Mucosa of stomach (tissue), 1 donor: ENCODE results near the gene FRAS1.

Source experiments
- H3K27me3 ChIP-seq: one replicate; pipeline ENCODE4 v1.7.0; 2013; ENCODE audit warnings: mild to moderate bottlenecking, low read length; ENCODE audit not compliant: control insufficient read depth, insufficient read depth
- H3K36me3 ChIP-seq: one replicate; pipeline ENCODE4 v1.7.0; 2013; ENCODE audit warnings: low read length; ENCODE audit not compliant: control insufficient read depth, insufficient read depth
- H3K4me1 ChIP-seq: one replicate; pipeline ENCODE4 v1.7.0; 2013; ENCODE audit warnings: mild to moderate bottlenecking, low read length; ENCODE audit not compliant: control insufficient read depth, insufficient read depth
- H3K4me3 ChIP-seq: one replicate; pipeline ENCODE4 v1.7.0; 2013; ENCODE audit warnings: low read length
- H3K9ac ChIP-seq: one replicate; pipeline ENCODE4 v1.7.0; 2013; ENCODE audit warnings: mild to moderate bottlenecking, low read length, moderate library complexity
- H3K9me3 ChIP-seq: one replicate; pipeline ENCODE4 v1.7.0; 2013; ENCODE audit warnings: mild to moderate bottlenecking, low read length, moderate library complexity; ENCODE audit not compliant: control insufficient read depth
- donor health status: Pancreatic carcinoma.

FRAS1 gene

DNA sequence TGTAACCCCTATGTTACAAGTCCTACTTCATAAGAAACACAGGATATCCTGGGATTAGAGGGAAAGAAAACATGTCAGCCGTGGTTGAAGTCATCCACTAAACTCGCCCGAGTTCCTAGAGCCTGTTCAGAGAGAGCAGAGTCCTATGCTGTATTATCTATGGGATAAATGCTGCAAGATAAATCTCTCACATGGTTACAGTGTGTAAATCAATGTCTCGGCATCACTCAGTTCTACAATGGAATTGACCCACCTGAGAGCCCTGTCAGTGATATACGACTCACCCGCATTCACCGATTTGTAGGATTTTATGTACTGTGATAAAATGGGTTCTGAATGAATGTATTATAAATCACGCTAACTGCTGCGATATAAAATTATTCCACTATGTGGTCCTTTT is 366.7 kb downstream of the FRAS1 start:
- H3K9me3 ChIP-seq, result no peaks in the 10 kb centered on the region
- H3K9ac ChIP-seq, result no peak overlapping the region
- no peaks in the 10 kb centered on the region for H3K4me1 ChIP-seq
- H3K27me3 ChIP-seq, result no peaks in the 10 kb centered on the region
- H3K4me3 ChIP-seq, result no peak overlapping the region
- no peaks in the 10 kb centered on the region for H3K36me3 ChIP-seq

- Histone ChIP-seq H3K9me3 (no peaks in the 10 kb centered on the region), H3K4me3 (no peak overlapping the region), H3K36me3 (no peaks in the 10 kb centered on the region), H3K4me1 (no peaks in the 10 kb centered on the region), H3K9ac (no peak overlapping the region), H3K27me3 (no peaks in the 10 kb centered on the region)
These were observed 367.3 kb downstream of the FRAS1 start for GRCh38 chr4:78424461-78424860.

DNA sequence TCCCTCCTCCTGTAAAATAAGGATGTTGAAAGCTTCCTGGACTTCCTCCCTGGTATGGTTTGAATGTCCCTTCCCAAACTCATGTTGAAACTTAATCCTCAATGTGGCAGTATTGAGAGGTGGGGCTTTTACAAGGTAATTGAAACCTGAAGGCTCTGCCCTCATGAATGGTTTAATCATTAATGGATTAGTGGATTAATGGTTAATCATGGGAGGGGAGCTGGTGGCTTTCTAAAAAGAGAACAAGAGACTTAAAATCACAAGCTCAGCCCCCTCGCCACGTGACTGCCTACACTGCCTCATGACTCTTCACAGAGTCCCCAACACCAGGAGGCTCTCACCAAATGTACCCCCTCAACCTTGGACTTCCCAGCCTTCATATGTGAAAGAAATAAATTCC is 369.8 kb downstream of the FRAS1 start:
- H3K27me3 ChIP-seq, result no peaks in the 10 kb centered on the region
- H3K4me3 ChIP-seq, result no peak overlapping the region
- H3K9me3 ChIP-seq, result no peaks in the 10 kb centered on the region
- H3K9ac ChIP-seq, result no peak overlapping the region
- no peaks in the 10 kb centered on the region for H3K4me1 ChIP-seq
- H3K36me3 ChIP-seq, result no peaks in the 10 kb centered on the region

GRCh38 chr4:78428996-78429395 is 371.9 kb downstream of the FRAS1 start:
- Histone ChIP-seq H3K9me3 (no peaks in the 10 kb centered on the region), H3K4me1 (no peaks in the 10 kb centered on the region), H3K4me3 (no peak overlapping the region), H3K36me3 (no peaks in the 10 kb centered on the region), H3K27me3 (no peaks in the 10 kb centered on the region), H3K9ac (no peak overlapping the region)

GRCh38 chr4:78432896-78433295 is 375.8 kb downstream of the FRAS1 start:
- H3K27me3 ChIP-seq, result no peaks in the 10 kb centered on the region
- H3K9me3 ChIP-seq, result no peaks in the 10 kb centered on the region
- no peaks in the 10 kb centered on the region for H3K36me3 ChIP-seq
- no peak overlapping the region for H3K4me3 ChIP-seq
- H3K4me1 ChIP-seq, result no peaks in the 10 kb centered on the region
- H3K9ac ChIP-seq, result no peak overlapping the region

GRCh38 chr4:78437608-78438088 is 380.5 kb downstream of the FRAS1 start:
- no peak overlapping the region for H3K4me3 ChIP-seq
- H3K36me3 ChIP-seq, result no peaks in the 10 kb centered on the region
- H3K9ac ChIP-seq, result no peak overlapping the region
- H3K4me1 ChIP-seq, result no peaks in the 10 kb centered on the region
- no peaks in the 10 kb centered on the region for H3K9me3 ChIP-seq
- H3K27me3 ChIP-seq, result no peaks in the 10 kb centered on the region

GRCh38 chr4:78439328-78439727 is 382.2 kb downstream of the FRAS1 start:
- H3K4me1 ChIP-seq, result no peaks in the 10 kb centered on the region
- no peaks in the 10 kb centered on the region for H3K27me3 ChIP-seq
- no peaks in the 10 kb centered on the region for H3K36me3 ChIP-seq
- no peak overlapping the region for H3K9ac ChIP-seq
- no peak overlapping the region for H3K4me3 ChIP-seq
- no peaks in the 10 kb centered on the region for H3K9me3 ChIP-seq

DNA sequence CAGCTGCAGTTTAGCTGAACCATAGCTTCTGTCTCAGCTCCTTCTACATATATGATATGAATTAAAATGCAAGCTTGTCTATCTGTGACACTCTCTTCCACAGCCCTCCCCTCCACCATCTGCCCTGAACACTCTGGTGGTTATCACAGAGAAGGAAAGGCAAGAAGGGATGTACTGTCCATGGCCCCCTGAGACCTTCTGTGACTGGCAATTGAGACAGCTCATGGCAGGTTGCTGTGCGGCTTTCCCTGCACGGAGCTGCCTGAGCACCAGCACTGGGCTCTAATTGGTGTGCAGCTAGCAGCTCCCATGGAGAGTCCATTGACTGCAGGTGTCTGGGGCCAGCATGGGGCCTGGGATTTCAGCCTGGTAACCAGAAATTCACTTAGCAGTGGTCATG is 384.6 kb downstream of the FRAS1 start:
- Histone ChIP-seq H3K9me3 (no peaks in the 10 kb centered on the region), H3K4me1 (no peaks in the 10 kb centered on the region), H3K27me3 (no peaks in the 10 kb centered on the region), H3K9ac (no peak overlapping the region), H3K4me3 (no peak overlapping the region), H3K36me3 (no peaks in the 10 kb centered on the region)

GRCh38 chr4:78446619-78447018 is 389.5 kb downstream of the FRAS1 start:
- H3K9ac ChIP-seq, result no peak overlapping the region
- no peaks in the 10 kb centered on the region for H3K4me1 ChIP-seq
- H3K27me3 ChIP-seq, result no peaks in the 10 kb centered on the region
- H3K9me3 ChIP-seq, result no peaks in the 10 kb centered on the region
- no peaks in the 10 kb centered on the region for H3K36me3 ChIP-seq
- no peak overlapping the region for H3K4me3 ChIP-seq

GRCh38 chr4:78451407-78451806 is 394.3 kb downstream of the FRAS1 start:
- no peaks in the 10 kb centered on the region for H3K36me3 ChIP-seq
- no peak overlapping the region for H3K9ac ChIP-seq
- H3K9me3 ChIP-seq, result no peaks in the 10 kb centered on the region
- no peaks in the 10 kb centered on the region for H3K4me1 ChIP-seq
- no peaks in the 10 kb centered on the region for H3K27me3 ChIP-seq
- H3K4me3 ChIP-seq, result no peak overlapping the region

DNA sequence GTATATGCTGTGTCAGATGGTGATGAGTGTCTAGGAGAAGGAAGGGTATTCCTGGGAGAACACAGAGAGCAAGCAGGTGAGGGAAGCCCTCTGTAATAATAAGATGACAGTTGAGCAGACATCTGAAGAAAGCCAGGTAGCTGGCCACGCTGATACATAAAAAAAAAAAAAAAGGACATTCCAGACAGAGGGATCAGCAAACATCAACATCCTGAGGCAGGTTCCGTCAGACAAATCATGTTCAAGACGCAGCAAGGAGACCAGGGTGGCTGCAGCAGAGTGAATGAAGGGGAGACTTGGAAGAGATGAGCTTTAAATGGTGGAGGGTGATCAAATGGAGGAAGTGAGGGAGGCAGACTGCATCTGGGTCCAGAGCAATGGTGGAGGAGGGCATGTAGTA is 396.9 kb downstream of the FRAS1 start:
- no peaks in the 10 kb centered on the region for H3K4me1 ChIP-seq
- no peak overlapping the region for H3K9ac ChIP-seq
- H3K4me3 ChIP-seq, result no peak overlapping the region
- no peaks in the 10 kb centered on the region for H3K27me3 ChIP-seq
- no peaks in the 10 kb centered on the region for H3K36me3 ChIP-seq
- H3K9me3 ChIP-seq, result no peaks in the 10 kb centered on the region

DNA sequence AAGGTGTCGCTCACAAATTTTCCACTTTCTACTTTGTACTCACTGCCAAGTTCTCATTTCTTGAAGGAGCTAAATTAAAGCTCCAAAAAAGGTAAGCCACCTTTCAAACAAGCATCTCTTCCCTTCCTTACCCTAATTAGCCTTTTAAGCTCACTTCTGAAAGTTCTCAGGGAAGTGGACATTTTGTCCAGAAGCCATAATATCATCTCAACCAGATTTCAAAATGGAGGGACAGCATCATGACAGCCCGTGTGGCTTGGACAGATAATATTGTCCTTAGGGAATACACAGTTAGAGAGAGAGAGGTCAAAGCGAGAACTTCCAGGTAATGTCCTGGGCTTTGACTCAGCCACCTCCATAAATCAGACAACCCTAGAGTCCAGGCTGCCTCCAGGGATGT is 400.6 kb downstream of the FRAS1 start:
- Histone ChIP-seq H3K4me1 (no peaks in the 10 kb centered on the region), H3K36me3 (no peaks in the 10 kb centered on the region), H3K27me3 (no peaks in the 10 kb centered on the region), H3K9me3 (no peaks in the 10 kb centered on the region), H3K9ac (no peak overlapping the region), H3K4me3 (no peak overlapping the region)

DNA sequence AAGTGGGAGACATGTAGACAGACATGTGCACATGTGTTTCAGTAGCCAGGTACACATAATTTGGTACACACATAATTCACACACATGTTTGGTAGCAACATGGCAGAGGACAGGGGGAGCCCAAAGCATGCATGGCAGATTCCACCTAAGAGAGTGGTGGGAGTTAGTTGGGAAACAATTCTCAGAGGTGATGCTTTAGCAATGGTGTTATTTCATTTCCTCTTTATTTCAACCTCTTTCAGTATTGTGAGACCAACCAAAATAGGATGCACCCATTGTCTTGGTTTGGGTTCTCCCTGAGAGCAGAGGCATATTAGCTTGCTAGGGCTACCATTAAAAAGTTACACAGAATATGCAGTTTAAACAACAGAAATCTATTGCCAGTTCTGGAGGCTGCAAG is 402.2 kb downstream of the FRAS1 start:
- no peak overlapping the region for H3K9ac ChIP-seq
- no peaks in the 10 kb centered on the region for H3K4me1 ChIP-seq
- no peaks in the 10 kb centered on the region for H3K36me3 ChIP-seq
- no peak overlapping the region for H3K4me3 ChIP-seq
- H3K9me3 ChIP-seq, result no peaks in the 10 kb centered on the region
- no peaks in the 10 kb centered on the region for H3K27me3 ChIP-seq
